ENCODE measurements around the gene CCM2L. TPM values are rescaled to one million over a fixed set of nuclear protein-coding genes. Genes with fewer than 3 reads are reported as not detected.

CCM2L gene
- total RNA-seq, 1 donor from 2014 or later, result 8.6 TPM

DNA sequence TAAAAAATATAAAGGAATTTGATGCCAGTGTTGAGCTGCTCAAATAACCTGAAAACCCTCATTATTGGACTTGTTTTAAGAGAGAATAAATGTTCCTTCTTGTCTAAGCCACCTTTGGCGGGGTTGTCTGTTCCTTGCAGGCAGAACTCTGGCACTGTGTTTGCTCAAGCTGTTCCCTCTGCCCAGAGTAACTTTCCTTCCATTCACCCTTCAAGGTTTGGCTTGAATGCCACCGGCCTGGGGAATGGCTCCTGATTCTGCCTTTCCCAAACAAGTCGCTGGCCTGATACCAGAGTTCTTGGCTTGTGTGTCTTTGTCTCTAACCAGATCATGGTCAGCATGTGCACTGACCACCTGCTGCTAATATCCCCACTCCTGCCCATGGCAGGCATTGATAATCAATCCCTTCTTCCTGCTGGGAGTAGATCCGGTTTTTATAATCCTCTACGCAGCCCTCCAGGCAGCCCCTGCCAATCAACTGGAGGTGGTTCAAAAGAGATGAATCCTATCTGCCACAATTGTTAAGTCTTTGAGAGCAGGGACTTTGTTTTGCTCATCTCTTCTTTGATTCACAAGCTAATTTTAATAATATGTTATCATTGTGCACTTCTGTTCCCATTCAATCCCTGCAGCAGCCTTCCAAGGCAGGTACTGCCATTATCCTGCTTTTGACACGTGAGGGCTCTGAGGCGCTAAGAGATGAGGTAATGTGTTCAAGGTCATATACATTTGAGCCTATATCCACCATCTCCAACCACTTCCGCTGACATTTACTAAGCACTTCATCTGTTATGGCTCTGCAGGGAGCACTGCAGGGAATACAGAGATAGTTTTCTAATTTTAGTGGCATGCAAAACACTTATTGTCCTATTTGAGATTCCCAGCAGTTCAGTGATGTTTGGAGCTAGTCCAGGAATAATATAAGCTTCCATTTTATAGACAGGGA is 3.1 kb upstream of the CCM2L start:
- Histone ChIP-seq H3K27me3 (no peaks in the 10 kb centered on the region), H3K4me3 (no peak overlapping the region), H3K9me3 (no peaks in the 10 kb centered on the region), H3K27ac (no peak overlapping the region), H3K36me3 (no peaks in the 10 kb centered on the region), H3K4me1 (no peaks in the 10 kb centered on the region)
- TF ChIP-seq, protein P1, sequence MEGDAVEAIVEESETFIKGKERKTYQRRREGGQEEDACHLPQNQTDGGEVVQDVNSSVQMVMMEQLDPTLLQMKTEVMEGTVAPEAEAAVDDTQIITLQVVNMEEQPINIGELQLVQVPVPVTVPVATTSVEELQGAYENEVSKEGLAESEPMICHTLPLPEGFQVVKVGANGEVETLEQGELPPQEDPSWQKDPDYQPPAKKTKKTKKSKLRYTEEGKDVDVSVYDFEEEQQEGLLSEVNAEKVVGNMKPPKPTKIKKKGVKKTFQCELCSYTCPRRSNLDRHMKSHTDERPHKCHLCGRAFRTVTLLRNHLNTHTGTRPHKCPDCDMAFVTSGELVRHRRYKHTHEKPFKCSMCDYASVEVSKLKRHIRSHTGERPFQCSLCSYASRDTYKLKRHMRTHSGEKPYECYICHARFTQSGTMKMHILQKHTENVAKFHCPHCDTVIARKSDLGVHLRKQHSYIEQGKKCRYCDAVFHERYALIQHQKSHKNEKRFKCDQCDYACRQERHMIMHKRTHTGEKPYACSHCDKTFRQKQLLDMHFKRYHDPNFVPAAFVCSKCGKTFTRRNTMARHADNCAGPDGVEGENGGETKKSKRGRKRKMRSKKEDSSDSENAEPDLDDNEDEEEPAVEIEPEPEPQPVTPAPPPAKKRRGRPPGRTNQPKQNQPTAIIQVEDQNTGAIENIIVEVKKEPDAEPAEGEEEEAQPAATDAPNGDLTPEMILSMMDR (IDR thresholded peaks at IDR 0.05), result no peak
- DNase-seq (ENCODE audit: extremely low spot score in 2 of 2), result no peak
- intact Hi-C loops (cut with DNase I), result no loop called here

DNA sequence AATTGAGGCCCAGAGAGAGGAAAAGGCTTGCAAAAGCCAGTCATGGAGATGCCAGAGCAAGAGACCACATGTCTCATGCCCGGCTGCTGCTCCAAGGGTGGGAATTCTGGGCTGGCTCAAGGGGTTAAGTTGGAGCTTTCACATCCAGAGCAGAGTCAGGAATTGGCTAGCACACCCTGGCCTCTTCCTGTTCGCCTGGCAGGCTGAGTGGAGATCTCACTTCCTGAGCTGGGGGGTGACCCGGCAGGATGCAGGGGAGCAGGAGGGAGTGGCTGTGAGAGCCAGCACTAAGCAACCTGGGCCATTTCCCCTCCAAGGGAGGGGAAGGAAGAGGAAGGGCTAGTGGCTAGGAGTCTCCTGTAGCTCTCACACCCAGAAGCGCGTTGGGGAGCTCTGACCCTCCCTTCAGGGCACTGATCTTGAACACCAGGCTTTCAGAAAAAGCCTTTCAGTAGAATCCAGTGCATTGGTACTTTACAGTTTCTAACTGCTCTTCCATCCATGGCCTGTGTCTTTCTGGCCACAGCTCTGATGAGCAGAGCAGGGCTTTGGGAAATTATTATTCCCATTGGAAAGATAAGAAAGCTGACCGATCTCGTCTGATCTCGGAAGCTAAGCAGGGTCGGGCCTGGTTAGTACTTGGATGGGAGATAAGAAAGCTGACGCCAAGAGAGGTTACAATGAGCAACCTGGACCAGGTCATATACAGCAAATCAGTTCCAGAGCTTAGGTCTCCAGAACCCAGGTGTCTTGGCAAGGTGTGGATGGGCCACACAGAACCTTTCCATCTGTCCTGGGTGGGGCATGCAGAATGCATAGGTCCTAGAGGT is 2.2 kb upstream of the CCM2L start:
- no peak overlapping the region for H3K27ac ChIP-seq
- intact Hi-C loops (cut with DNase I), result no loop called here

DNA sequence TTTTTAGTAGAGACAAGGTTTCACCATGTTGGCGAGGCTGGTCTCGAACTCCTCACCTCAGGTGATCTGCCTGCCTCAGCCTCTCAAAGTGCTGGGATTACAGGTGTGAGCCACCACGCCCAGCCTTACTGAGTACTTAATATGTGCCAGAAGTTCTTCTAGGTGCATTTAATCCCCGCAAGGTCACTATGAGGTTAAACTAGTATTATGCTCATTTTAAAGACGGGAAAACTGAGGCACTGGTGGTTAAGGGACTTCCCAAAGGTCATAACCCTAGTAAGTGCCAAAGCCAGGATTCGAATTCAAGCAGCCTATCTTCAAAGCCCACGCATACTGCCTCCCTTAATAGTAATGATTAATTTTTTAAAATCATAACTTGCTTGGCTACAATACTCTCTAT is 674 bp upstream of the CCM2L start:
- TF ChIP-seq POLR2AphosphoS5 (IDR thresholded peaks at IDR 0.05; ENCODE audit: insufficient read depth in 1 of 2, low read depth in 1 of 2), result no peak
- no peak for TF ChIP-seq POLR2A (IDR thresholded peaks at IDR 0.05)
- TF ChIP-seq, protein P1 (IDR thresholded peaks at IDR 0.05), result no peak
- no peaks in the 10 kb centered on the region for H3K9me3 ChIP-seq

More for the DNA sequence above, 2.2 kb upstream of the CCM2L start:
- DNase-seq (ENCODE audit: extremely low spot score in 2 of 2), result no peak
- no peaks in the 10 kb centered on the region for H3K27me3 ChIP-seq
- no peaks in the 10 kb centered on the region for H3K36me3 ChIP-seq
- no peaks in the 10 kb centered on the region for H3K4me1 ChIP-seq
- H3K4me3 ChIP-seq, result no peak overlapping the region
- TF ChIP-seq POLR2AphosphoS5 (IDR thresholded peaks at IDR 0.05; ENCODE audit: insufficient read depth in 1 of 2, low read depth in 1 of 2), result peak; percentile 22 to 59
- TF ChIP-seq, protein P1 (IDR thresholded peaks at IDR 0.05), result no peak
- no peaks in the 10 kb centered on the region for H3K9me3 ChIP-seq

DNA sequence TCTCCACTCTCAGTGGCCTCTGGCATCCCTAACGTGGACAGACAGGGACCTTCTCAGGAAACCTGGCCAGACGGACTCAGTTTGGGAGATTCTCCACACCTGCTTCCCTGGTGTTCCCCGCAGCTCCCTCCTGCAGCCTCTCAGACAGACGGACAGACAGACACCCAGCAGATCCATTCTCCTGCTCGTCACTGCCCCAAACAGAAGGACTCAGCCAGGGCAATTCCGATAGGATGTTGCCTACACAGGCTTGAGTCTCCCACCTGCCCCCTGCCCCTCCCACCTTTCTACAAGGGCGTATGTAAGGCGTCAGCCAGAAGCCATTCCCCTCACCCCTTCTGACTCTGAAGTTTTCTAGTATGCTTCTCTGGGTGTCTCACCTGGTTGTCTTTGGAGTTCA is 428 bp downstream of the CCM2L start:
- no peaks in the 10 kb centered on the region for H3K27me3 ChIP-seq
- H3K4me3 ChIP-seq, result peak overlapping the region in 1 of 2 donors; percentile 27
- intact Hi-C loops (cut with DNase I), result no loop called here
- H3K9me3 ChIP-seq, result no peaks in the 10 kb centered on the region
- no peaks in the 10 kb centered on the region for H3K4me1 ChIP-seq
- H3K36me3 ChIP-seq, result no peaks in the 10 kb centered on the region
- DNase-seq (ENCODE audit: extremely low spot score in 2 of 2), result no peak
- no peak for TF ChIP-seq POLR2AphosphoS5 (IDR thresholded peaks at IDR 0.05; ENCODE audit: insufficient read depth in 1 of 2, low read depth in 1 of 2)
- no peak for TF ChIP-seq POLR2A (IDR thresholded peaks at IDR 0.05)
- TF ChIP-seq, protein P1 (IDR thresholded peaks at IDR 0.05), result no peak
- no peak overlapping the region for H3K27ac ChIP-seq

More for the DNA sequence above, 674 bp upstream of the CCM2L start:
- Histone ChIP-seq H3K27me3 (no peaks in the 10 kb centered on the region), H3K27ac (no peak overlapping the region), H3K4me3 (no peak overlapping the region), H3K4me1 (no peaks in the 10 kb centered on the region), H3K36me3 (no peaks in the 10 kb centered on the region)
- intact Hi-C loops (cut with DNase I), result no loop called here
- no peak for DNase-seq (ENCODE audit: extremely low spot score in 2 of 2)
